ENCODE data around the gene PDE1C.

- 0 out of 2 replicates have a peak, but pooled peaks have one; percentile 1 for TF ChIP-seq CTCF (IDR thresholded peaks at IDR 0.05)
- TF ChIP-seq ZFX (IDR thresholded peaks at IDR 0.05; ENCODE audit: borderline replicate concordance), result no peak
These were observed 340.9 kb downstream of the PDE1C start for GRCh38 chr7:31729195-31729804.
